ENCODE measurements around the gene MRAP.

Gene MRAP

DNA sequence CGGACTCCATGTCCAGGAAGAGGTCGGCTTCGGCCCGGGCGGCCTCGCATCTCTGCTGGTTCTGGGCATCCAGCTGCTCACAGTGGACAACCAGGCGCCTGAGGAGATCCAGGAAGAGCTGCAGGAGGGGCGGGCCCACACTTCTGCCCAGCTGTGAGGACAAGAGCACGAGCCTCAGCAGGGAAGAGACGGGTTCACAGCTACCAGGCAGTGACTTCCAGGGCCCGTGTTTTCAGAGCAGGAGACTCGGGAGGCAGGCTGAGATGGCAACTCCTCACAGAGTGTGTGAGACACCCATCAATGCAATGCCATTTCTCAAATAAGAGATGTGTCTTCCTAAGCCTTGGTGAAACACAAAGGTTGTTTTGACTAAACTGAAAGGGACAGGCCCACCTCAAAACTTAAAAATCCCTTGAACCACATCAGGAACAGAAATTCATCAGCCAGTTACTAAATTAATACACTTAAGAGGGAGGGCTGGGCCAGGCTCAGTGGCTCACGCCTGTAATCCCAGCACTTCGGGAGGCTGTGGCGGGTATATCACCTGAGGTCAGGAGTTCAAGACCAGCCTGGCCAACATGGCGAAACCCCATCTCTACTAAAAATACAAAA, 50.8 kb downstream of the MRAP start:
- DNase-seq (ENCODE audit: low spot score): no peak

DNA sequence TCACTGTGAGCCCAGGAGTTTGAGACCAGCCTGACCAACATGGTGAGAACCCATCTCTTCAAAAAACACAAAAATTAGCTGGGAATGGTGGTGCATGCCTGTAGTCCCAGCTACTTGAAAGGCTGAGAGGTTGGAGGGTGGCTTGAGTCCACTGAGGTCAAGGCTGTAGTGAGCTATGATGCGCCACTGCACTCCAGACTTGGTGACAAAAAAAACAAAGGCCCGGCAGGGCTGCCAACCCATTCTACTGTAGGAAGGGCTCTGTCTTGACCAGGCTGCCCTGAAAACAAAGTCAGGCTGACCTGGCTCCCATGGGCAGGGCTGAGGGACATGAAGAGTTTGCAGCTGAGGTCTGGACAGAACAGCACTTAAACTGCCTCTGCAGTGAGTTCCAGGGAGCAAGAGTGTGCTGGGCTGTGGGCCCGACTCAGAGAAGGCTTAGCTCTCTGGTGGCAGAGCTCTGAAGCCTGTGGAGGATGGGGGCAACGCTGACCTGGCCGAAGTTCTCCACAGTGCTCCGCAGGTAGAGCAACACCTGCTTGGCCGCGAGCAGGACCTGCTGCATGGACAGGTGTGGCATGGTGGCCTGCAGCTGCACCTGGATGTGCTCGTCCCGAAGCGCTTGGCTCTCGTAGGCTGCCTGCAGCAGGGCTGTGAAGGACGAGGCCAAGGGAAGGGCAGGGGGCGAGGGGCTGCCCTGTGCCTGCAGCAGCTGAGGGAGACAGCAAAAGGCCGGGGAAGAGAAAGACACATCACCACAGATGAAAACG, 51.7 kb downstream of the MRAP start:
- no peak for DNase-seq (ENCODE audit: low spot score)

DNA sequence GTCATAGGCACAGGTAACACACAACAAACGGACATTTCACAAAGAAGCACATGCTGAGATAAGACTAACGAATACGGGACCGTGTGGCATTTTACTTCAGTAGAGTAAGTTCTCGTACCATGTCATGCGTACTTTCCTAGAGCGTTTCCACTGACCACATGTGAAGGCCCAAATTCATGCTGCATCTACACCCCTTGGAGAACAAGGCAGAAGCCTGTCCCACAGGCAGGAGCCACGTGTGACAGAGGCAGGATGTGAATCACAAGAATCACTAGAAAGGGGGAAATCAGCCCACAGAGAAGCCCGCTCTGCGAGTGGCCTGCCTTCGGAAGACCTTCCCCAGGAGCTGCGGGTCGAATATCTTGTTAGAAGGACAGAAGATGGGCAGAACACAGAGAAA, 52.3 kb downstream of the MRAP start:
- no peak for DNase-seq (ENCODE audit: low spot score)

DNA sequence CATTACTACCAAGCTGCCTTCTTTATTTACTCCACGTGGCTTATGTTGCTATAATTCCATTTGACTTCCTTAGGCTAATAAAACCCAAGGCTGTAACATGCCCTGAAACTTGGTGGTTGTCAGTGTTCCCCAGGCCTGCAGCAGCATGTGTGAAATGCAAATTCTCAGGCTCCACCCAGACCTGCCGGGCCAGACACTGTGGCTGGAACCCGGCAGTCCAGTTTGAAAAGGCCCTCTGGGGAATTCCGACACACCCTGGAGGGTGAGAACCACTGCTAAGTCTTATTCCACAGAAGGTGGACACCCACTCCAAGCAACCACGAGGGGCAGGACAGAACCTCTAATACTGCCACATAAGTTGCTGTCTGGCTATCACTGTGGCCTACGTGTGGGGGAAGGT, 52.8 kb downstream of the MRAP start:
- no peak for DNase-seq (ENCODE audit: low spot score)

DNA sequence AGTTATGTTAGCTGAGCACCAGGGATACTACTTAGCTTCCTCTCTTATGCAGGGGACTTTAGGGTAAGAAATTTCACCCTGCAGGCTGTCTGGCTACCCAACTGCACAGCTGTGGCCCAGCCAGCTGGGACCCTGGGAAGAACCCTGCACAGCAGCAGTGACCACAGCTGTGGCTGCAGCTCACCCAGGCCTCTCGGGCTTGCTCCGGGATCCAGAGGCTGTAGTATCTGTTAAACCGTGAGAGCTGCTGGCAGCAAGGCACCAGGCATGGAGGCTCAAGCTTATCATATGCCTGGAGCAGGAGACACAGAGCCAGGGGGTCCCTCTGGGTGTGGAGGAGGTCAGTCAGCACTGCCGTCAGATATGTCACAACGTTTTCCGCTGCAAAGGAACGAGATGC, 53.9 kb downstream of the MRAP start:
- DNase-seq (ENCODE audit: low spot score): no peak

DNA sequence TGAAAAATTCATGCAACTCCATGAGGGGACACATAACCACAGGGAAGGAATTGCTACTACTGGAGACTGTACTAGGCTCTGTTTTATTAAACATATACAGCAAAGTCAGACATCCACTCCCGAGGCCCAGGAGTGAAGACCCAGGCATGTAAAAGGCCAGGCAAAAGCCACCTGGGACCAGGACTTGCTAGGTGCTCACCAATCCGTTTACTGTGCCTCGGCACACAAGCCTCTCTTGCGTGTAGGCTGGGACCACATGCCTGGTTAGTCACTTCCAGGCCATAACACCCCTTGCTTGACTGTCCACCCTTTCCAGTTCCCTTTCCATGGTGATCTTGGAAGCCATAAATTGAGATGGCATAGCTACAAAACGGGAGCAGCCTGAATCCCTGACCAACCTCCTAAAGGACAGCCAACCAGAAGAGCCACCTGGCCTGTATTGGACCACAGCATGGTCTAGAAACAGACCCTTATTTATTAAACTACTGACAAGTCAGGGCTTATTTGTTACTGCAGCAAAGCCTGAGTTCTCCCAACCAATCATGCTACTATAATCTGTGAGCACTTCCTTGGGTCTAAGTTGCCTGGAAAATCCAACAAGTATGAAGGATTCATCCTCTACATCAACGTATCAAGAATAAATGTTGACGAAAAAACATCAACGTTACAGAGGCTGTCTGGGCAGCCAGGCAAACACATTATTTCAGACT, 54.5 kb downstream of the MRAP start:
- no peak for DNase-seq (ENCODE audit: low spot score)

DNA sequence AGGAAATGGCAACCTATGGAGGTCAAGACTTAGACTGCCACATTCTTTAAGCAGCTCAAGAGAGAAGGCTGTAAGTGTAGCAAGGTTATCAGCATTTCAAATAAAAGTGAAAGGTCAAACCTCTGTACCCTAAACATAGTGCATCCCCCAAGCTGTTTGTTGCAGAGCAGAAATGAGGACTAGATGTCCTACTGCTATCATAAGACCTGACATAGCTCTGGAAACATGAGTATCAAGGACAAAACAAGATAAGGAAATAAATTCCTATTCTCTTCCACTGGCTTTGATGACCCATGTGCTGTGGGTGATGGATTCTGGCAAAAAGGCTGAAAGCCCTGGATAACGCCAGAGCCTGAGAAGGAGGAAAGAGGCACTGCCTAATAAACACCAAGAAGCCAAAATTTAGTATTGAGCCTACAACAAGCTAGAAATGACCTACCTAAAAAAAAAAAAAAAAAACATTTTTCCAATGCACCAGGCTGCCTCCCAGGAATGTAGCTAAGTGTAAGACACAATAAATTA, 58.3 kb downstream of the MRAP start:
- no peak for DNase-seq (ENCODE audit: low spot score)

DNA sequence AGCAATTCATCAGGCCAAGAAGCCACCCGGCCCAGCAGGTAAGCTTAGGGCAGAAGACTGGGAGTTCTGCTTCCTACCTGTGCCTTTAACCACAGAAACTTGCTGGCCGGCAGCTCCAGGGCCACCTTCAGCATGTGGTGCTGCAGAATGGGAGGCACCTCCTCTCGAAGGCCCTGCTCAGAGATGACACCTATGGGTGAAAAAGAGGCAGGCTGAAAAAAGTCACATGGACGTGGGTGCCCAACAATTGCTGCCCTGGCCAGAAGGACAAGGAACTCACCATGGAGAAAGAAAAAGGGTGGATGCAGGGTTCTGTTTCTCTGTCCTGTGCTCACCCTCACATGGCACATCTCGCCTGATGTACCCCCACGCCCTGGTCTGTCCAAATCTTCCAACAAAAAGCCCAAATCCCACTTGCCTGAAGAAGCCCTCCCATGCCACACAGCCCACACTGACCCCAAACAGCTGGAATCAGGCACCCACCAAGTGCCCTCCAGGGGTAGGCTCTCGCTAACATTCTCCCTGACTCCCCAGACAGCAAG, 61.1 kb downstream of the MRAP start:
- DNase-seq (ENCODE audit: low spot score): no peak

DNA sequence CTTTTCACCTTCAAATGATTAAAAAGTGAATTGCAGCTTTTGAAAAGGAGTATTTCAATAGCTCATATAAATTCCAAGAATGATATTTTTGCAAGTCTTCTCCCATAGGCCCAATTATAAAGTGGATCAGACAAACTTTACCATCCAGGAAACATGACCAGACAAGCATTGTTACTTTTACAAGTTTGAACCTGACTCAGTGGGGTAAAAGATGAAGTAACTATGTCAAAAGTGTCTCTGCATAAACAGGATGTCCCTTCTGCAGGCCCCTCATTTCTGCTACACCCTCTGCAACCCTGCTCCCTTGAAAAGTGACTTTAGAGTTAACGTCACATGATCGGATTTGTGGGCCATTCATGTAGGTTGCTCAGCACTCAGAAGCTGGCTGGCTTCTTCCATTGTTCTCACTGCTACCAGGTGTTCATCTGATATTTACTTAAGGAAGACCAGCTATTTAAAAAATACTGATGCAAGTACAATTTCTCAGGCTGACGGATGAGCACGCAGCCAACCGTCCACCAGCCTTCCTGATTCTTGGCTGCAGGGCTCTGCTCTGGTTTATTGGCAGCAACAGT, 61.8 kb downstream of the MRAP start:
- DNase-seq (ENCODE audit: low spot score): no peak
